HG03039 (cell line): Measurements from ENCODE around the gene MRI1.
A peak's percentile ranks its signal among the peaks of the same experiment; 100 is the strongest.
"Not testable (repeated sequence)": the region's sequence is repeated elsewhere in the genome, so short reads cannot be mapped to it uniquely, and the experiment has no call there.

Experiments
- ATAC-seq: cut with Tn5 transposase; IDR thresholded peaks from one replicate; pipeline ENCODE4 v1.9.1; 2021; ENCODE audit warnings: mild to moderate bottlenecking, moderate library complexity; ENCODE audit not compliant: unreplicated experiment

Gene MRI1

GRCh38 chr19:13764101-13764807 is at the start of gene MRI1:
MRI1 (plus strand) TSS chr19:13764522; CDS start chr19:13764589, 67 bp downstream.
- no peak for ATAC-seq

GRCh38 chr19:13717194-13717643 is 47.1 kb upstream of the MRI1 start:
- ATAC-seq = no peak

GRCh38 chr19:13718733-13719132 is 45.6 kb upstream of the MRI1 start:
- ATAC-seq = no peak

- no peak for ATAC-seq
Observed at GRCh38 chr19:13722146-13722545, 42.2 kb upstream of the MRI1 start.

GRCh38 chr19:13723206-13723605 is 41.1 kb upstream of the MRI1 start:
- ATAC-seq = no peak

GRCh38 chr19:13726323-13726722 is 38.0 kb upstream of the MRI1 start:
- no peak for ATAC-seq

- ATAC-seq = no peak
Observed at GRCh38 chr19:13727798-13728197, 36.5 kb upstream of the MRI1 start.

GRCh38 chr19:13729859-13730258 is 34.5 kb upstream of the MRI1 start:
- ATAC-seq = no peak

GRCh38 chr19:13731147-13731964 is 33.0 kb upstream of the MRI1 start:
- peak; percentile 95 for ATAC-seq

- ATAC-seq = no peak
Observed at GRCh38 chr19:13732337-13732736, 32.0 kb upstream of the MRI1 start.

GRCh38 chr19:13734751-13735150 is 29.6 kb upstream of the MRI1 start:
- ATAC-seq = no peak

GRCh38 chr19:13738073-13738472 is 26.2 kb upstream of the MRI1 start:
- ATAC-seq = no peak

- ATAC-seq = no peak
Observed at GRCh38 chr19:13741893-13742292, 22.4 kb upstream of the MRI1 start.

GRCh38 chr19:13742756-13743155 is 21.6 kb upstream of the MRI1 start:
- ATAC-seq = no peak

- no peak for ATAC-seq
Observed at GRCh38 chr19:13744174-13744573, 20.1 kb upstream of the MRI1 start.

- no peak for ATAC-seq
Observed at GRCh38 chr19:13747098-13747453, 17.2 kb upstream of the MRI1 start.

- ATAC-seq = no peak
Observed at GRCh38 chr19:13748169-13748828, 16.0 kb upstream of the MRI1 start.

- no peak for ATAC-seq
Observed at GRCh38 chr19:13751436-13751835, 12.9 kb upstream of the MRI1 start.

- not testable (repeated sequence) for ATAC-seq
Observed at GRCh38 chr19:13753622-13754021, 10.7 kb upstream of the MRI1 start.

GRCh38 chr19:13756210-13756609 is 8.1 kb upstream of the MRI1 start:
- no peak for ATAC-seq
